Uterus (tissue), 2 donors: ENCODE data around the gene SLC5A5.

Experiments used
- POLR2A ChIP-seq, 2 donors: fragments of 450-650 bp; IDR thresholded peaks; one replicate each; pipeline ENCODE4 v1.6.1; 2016; ENCODE audit warnings: antibody characterized with exemption in 2 of 2, mild to moderate bottlenecking in 1 of 2, moderate library complexity in 1 of 2
- TF ChIP-seq, protein P1 (sequence below), 4 experiments: fragments of 200-600 bp in 2 of 4; fragments of 450-650 bp in 2 of 4; sonication (generic) in 2 of 4; IDR thresholded peaks; one replicate each; pipeline ENCODE4 v1.5.1; 2016 to 2019; ENCODE audit warnings: antibody characterized with exemption in 4 of 4, mild to moderate bottlenecking in 2 of 4, moderate library complexity in 1 of 4

DNA sequence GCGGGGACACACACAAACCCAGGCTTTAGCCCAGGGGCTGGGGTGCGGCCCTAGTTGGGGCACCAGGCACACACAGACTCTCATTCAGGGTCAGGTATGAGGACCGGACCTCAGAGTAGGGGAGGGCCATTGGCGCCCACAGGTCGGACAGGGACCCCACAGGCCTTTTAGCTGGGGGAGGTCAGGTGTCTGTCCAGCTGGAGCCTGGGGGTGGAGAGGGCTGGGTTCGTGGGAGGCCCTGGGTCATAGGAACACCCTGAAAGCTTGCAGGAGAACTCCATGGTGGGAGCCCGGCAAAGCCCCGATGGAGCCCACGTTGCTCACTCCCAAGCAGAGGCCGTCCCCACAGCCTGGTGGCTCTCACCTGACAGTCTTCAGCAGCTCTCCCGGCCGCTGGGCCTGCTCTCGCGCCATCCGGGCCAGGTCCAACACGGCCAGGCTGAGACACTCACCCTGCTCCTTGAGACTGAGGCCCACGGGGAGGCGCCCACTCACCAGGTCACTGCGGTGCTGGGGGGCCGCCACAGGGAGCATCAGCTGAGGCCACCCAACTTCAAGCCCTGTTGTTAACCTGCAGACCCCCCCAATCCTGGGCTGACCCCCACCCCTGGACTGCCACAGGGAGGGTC is 29.0 kb upstream of the SLC5A5 start:
- TF ChIP-seq, protein P1, sequence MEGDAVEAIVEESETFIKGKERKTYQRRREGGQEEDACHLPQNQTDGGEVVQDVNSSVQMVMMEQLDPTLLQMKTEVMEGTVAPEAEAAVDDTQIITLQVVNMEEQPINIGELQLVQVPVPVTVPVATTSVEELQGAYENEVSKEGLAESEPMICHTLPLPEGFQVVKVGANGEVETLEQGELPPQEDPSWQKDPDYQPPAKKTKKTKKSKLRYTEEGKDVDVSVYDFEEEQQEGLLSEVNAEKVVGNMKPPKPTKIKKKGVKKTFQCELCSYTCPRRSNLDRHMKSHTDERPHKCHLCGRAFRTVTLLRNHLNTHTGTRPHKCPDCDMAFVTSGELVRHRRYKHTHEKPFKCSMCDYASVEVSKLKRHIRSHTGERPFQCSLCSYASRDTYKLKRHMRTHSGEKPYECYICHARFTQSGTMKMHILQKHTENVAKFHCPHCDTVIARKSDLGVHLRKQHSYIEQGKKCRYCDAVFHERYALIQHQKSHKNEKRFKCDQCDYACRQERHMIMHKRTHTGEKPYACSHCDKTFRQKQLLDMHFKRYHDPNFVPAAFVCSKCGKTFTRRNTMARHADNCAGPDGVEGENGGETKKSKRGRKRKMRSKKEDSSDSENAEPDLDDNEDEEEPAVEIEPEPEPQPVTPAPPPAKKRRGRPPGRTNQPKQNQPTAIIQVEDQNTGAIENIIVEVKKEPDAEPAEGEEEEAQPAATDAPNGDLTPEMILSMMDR (IDR thresholded peaks at IDR 0.05): no peak
- TF ChIP-seq POLR2A (IDR thresholded peaks at IDR 0.05): no peak
